GM04504 (cell line): Measurements from ENCODE around the gene PLA2G7.
"Not testable (repeated sequence)": the region's sequence is repeated elsewhere in the genome, so short reads cannot be mapped to it uniquely, and the experiment has no call there.

ENCODE experiments used
- DNase-seq: peaks from one replicate; pipeline ENCODE4 v3.0.0-alpha.2; 2012; ENCODE audit warnings: low read depth

The PLA2G7 gene

DNA sequence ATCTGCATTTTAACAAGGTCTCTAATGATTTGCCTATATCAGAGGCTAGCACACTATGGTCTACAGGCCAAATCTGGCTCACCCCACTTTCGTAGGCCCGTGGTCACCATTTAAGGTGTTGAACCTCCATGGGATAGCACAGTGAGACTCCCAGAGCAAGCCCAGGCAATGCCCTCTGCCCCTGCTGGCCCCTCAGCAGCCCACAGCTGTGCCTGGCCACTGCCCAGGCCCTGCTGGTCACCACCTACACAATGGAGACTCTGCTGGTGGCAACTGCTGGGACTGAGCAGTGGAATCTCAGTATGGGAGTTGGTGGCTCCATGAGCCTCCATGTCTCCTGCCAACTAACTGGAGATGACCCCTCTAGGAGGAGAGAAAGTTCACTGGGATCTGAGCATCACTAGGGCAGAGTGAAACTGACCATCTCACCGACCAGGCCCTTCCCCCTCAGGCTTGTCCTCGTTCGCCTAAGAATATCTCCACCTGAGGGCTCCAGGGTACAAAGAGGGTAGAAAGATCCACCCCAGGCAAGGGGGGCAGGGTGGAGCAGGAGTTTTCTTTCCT lies 13.8 kb upstream of the PLA2G7 start:
- no peak for DNase-seq

DNA sequence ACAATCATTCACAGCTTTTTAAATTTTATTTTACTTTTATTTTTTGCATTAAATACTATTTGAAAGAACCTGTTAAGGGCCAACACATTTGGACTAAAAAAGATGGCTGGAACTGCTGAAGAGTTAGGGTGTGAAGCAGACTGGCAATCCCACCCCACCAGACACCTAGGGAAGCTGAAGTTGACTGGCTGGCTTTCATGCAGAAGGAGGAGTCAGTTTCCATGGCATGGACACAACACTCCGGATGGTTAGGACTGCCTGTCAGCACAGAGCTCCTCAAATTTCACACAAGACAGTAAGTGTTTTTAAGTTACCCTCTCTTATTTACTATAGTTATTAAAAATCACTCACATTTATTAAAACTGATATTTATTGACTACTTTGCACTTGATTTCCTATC lies 11.5 kb upstream of the PLA2G7 start, which contains the start of gene ANKRD66:
TSS of gene ANKRD66 (plus strand) at position 238 of the 400 bp plus-strand sequence. CDS start 5,016 bp downstream, outside the sequence.
- no peak for DNase-seq

DNA sequence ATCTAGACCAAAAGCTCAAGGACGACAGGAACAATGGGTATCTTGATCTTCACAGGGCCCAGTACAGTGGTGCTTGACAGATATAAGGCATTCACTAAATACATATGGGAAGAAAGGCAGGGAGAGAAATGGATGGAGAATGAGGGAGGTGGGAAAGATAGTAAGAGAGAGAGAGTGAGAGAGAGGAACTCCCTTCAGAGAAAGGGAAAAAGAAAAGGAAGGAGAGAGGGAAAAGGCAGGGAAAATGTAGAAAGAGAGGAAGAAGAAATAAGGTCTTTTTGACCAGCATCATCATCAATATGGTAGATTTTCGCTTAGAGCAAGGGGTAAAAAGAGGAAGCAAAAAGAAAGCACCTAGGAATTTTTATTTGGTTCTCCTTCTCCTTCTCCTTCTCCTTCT lies 10.8 kb upstream of the PLA2G7 start:
- no peak for DNase-seq

DNA sequence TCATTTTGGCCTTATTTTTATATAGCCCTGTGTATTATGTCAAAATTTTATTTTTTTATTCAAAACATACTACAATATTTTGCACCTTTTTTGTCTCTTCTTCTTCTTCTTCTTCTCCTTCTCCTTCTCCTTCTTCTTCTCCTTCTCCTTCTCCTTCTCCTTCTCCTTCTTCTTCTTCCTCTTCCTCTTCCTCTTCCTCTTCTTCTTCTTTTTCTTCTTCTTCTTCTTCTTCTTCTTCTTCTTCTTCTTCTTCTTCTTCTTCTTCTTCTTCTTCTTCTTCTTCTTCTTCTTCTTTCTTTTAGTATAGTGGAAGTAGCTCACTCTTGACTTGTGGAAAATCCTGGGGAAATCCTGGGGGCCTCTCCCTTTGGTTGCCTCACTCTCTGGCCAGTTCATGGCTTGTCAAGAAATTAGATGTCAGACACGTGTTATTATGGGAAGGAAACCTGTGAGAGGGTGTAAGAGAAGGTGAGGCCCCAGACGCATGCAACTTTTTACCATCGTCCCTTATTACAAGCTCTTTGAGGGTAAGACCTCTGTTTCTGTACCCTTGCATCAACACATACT lies 9.1 kb upstream of the PLA2G7 start:
- DNase-seq, result not testable (repeated sequence)

DNA sequence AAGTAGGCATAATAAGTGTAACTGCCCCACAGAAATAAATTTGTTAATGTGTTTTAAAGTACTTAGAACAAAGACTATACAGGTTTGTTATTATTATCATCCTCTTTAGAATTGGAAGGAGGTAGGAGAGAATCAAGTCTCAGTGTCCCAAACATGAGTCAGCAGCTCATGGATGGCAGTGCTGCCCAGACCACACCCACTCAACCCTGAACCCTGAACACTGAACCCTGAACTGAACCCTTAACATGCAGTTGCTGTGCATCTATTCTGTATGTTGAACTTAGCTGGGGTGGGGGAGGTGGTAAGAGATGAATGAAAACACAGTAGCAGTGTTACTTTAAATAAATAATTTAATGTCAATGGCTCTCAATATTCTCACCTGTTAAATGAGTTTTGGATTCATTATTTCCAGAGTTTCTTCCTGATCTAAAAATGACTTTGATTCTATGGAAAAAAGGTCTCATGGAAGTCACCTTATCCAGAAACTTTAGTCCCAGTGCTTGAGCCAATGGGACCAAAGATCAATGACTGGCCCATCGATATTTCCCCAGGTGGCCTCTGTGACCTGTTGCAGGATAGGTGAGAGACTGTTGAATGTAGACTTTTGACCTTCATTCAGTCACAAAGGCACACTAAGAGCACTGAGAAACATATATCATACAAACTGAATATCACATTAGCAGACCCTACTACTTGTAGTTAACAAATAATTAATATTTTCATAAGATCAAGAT lies 8.4 kb upstream of the PLA2G7 start:
- DNase-seq, result no peak

DNA sequence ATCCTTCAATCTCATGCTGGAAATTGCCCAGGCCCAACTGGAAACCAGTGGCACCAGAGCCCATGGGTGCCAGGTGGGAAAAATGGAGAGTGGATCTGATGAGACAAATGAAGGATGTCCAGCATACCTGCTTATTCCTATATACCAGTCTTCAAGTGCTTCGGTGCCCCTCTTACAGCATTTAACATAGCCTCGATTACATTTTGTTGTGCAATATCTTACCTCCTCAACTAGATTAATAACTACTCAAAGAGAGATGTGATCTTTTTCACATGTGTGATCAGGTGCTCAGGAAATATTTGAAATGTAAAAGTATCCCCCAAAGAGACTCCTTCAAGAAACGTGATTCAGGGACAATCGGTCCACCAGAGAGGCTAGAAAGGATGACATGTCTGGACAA lies 6.7 kb upstream of the PLA2G7 start:
- DNase-seq, result no peak

DNA sequence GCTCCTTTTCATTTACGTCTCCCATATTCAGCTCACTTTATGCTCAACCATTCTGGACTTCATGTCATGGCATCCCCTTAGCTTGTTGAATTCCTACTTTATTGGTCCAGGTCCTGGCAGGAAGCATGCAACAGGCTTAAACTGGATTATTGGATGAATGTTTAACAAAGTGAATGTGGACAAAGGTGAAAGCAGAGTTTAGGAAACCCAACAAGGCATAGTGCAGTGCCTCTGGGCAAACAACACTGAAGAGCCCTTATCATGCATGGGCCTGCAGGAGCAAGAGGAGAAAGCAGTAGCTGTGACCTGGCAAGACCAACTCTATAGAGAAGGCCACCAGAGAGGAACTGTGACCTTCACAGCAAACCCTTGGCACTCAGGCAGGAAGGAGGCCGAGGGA lies 6.3 kb upstream of the PLA2G7 start:
- no peak for DNase-seq

DNA sequence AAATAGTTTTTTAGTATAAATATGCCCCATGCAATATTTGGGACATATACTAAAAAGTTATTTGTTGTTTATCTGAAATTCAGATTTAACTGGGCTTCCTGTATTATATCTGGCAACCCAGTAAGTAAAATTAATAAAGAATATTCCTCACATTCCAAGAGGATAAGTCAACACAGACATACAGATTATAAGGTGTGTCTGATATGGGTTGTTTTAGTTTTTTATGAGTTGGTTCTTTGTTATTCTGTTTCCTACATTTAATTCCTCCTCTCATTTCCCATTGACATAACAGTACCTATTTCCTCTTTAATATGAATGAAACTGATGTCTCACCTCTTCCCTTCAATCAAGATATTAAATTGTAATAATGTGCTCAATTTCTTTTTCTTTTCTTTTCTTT lies 1.7 kb upstream of the PLA2G7 start:
- DNase-seq, result no peak

DNA sequence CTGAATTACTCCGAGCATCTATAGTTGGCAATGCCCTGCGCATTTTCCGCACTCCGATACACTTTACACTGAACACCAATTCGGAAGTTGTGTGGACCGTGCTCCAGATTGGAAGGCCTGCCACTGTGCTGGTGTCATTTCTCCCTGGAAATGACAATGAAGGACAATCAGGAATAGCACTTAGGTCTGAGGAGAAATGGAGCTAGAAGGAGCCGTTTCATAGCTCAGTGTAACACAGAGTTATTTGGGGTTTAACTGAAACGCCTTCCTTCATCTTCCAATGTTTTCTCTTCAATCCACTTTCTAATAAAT lies 501 bp upstream of the PLA2G7 start:
- DNase-seq, result no peak

DNA sequence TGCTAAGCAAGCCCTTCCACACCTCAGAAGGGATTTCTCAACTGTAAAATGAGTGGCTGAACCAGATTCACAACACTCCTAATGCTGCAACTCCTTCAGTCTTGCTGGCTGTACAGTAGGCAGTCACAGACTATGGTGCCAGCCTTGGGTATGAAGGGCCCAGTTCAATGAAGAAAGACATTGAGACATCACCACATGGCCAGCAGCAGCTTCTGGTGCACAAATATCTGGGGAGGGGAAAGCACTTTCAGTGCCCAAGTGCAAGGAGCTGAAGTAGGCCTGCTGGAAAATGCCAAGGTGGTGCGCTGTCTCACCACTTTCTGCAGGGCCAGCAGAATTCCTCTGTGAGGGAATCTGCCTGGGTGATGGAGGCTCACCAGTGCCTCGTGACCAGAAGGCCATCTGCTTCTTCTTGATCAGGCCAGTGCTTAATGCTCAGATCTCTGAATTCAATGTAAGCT lies 1.8 kb downstream of the PLA2G7 start:
- no peak for DNase-seq

DNA sequence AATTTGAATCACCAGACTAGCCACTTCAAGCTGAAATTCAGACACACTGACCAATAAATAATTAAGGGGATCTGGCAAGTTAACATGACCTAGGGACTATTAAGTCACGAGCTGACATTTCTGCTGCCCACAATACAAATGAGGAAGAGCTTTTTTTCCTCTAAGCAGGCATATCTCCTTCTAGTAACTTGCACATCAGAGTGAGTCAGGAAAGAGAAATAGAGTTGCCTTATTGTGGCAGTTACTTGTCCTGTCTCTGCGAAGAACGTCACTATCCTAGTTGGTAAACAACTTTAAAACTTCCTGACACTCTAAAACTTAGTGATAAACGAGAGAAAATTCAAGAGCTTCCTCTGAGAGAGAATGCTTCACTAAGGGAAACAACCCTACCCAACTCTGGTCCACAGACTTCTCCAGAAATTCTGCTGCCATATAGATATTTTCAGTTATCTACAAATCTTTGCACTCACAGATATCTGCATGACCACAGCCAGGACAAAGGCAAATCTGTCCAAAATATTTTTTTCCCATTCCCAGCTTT lies 4.2 kb downstream of the PLA2G7 start:
- no peak for DNase-seq

DNA sequence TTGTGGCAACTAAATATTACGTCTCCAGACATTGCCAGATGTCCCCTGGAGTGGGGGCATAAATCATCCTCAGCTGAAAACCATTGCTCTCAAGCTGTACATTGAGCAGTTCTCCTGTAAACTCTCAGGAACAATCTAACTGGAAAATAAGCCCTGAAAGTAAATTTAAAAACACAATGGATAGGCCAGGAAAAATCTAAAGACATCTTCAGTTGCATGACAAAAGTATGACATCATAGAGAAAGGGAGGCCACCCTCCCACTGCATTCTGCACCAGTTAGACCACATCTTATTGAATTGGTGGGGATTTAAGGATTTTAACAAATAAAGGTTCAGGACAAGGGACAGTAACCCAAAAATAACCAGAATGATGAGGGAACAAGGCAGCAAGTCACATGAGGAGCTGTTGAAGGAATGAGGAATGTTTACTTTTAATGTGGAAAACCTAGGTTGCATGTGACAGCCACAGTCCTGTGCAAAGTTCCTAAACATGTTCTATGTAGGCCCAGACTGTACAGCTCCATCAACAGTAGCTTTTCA lies 5.3 kb downstream of the PLA2G7 start:
- DNase-seq, result no peak

DNA sequence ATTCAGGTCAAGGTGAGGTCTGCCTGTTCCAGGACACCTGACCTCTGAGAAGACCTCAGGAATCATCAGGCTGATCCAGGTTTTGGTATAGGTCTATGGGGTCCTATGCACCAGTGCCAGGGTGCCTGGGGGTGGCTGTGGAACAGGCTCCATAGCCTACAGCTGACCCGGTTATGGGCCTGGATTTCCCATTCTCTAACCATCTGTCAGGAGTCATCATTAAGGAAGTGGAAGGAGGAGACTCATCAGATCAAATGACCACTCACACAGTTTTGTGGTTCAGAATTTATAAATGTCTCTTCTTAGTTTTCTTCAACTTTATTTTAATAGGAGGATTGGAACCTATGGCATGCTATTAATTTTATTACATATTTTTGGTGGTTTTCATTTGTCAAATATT lies 14.8 kb downstream of the PLA2G7 start:
- no peak for DNase-seq

DNA sequence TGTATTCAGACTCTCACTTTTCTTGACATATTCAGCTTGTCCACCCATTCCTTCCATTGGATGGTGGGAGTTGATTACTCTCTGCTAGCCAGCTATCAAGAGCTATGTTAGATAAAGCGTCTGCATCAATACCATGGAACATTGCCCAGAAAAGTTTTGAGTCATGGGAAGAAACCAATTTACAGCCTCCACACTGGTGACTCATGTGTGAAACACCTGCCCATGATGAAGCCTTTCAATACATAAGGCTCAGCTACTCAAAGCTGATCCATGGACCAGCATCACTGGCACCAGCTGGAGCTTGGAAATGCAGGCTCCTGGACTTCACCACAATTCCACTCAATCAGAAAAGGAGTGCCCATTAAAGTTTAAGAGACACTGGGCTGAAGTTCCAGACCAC lies 16.1 kb downstream of the PLA2G7 start:
- no peak for DNase-seq

DNA sequence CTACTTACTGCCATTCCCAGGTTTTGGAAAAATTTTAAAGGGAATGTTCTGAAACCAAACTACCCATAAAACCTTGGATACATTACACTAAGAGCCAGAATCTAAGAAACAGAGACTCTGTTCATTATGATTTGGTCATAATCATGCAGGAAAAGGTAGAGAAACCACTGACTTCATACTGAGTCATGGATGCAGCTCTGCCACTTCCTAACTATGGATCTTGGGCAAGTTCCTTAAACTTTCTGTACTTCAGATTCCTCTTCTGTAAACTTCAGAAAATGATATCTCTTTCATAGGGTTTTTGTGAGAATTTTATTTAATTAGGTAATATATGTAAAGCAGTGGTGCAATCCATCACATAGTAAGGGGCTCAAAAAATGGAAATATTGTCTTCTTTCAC lies 20.0 kb downstream of the PLA2G7 start:
- DNase-seq, result no peak

DNA sequence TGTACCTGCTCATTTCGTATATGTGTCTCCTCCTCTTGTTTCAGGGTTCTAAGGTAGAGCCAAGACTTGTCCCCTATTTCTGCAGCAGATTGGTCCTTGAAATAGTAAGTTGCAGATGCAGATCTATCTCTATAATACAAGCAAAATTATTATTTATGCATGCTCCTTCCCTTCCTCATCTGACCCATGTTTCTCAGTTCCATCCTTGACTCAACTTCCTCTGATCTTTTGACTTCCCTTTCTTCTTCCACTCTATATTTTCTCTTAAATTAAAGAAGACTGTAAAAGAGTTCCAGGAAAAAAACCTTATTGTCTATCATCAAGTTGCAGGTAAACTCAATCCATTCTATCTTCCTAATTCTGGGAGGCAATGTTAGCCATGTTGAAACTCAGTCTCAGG lies 23.7 kb downstream of the PLA2G7 start:
- no peak for DNase-seq

DNA sequence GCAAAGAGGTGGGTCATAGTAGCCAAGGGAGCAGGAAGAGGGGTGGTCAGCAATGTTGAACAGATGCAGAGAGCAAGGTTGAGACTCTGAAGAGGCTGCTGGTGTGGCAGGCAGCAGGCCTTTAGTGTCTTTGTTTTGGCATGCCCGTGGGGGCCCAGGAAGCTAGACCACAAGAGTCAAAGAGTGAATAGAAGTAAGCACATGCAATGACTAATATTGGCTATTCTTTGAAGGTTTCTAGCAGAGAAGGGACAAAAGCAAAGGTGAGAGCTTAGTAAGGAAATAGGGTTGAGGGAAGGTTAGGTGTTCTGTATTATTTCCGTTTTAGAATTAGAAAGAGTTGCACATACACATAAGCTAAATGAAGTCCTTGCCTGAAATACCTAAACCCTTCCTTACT lies 28.7 kb downstream of the PLA2G7 start:
- DNase-seq, result no peak

DNA sequence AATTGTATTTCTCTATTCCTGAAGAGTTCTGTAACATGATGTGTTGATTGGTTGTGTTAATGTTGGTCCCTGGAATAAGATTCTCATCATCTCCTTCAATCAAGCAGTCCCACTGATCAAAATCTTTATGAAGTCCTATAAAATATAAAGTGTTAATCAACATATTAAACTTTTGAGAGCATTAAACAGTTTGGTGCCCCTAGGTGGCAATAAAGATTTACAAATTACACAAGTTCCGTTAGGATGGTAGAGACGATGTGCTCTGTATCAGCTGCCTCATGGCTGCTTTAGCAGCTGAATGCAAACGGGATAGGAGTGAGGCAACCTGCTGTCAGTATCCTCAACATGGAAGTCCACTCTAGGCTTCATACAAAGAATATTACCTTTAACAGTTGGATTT lies 30.6 kb downstream of the PLA2G7 start:
- no peak for DNase-seq

DNA sequence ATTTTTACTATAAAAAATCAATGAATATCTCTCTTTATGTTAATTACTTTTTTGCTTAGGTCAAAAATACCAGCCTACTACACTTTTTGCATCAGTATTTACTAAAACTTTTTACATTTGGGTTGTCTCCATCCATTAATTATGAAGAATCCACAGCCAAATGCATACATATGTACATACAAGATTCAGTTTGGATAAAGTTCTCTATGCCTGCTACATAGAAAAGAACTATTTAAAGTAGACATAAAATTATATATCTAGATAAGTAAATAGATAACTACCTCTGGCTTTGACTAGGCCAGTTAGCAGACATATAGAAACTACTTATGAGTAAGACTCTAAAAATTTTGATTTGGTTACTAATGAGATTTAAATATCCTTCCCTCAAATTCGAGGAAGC lies 35.2 kb downstream of the PLA2G7 start:
- no peak for DNase-seq

DNA sequence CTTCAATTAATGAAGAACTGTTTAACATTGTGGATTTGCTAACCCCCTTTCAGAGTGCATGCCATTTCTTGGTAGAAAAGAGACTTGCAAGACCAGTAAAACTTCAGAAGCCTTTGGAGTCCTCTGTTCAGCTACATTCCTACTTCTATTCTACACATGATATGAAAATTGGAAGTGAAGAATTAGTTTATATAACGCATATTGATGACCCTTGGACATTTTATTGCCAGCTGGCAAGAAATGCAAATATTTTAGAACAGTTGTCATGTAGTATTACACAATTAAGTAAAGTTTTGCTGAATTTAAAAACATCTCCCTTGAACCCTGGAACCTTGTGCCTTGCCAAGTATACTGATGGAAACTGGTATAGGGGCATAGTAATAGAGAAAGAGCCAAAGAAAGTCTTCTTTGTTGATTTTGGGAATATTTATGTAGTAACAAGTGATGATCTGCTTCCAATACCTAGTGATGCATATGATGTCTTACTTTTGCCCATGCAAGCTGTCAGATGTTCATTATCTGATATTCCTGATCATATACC lies 44.2 kb downstream of the PLA2G7 start:
- no peak for DNase-seq

DNA sequence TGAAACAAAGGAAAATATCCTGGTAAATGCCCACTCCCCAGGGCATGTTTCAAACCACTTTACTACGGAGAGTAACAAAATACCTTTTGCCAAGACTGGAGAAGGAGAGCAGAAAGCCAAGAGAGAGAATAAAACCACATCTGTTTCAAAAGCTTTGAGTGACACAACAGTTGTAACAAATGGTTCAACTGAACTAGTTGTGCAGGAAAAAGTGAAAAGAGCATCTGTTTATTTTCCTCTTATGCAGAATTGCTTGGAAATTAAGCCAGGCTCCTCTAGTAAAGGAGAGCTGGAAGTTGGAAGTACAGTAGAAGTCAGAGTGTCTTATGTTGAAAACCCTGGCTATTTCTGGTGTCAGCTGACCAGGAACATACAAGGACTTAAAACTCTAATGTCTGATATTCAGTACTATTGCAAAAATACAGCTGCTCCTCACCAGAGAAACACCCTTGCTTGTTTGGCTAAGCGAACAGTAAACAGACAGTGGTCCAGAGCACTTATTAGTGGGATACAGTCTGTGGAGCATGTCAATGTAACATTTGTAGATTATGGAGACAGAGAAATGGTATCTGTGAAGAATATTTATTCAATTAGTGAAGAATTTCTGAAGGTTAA lies 44.9 kb downstream of the PLA2G7 start:
- no peak for DNase-seq

DNA sequence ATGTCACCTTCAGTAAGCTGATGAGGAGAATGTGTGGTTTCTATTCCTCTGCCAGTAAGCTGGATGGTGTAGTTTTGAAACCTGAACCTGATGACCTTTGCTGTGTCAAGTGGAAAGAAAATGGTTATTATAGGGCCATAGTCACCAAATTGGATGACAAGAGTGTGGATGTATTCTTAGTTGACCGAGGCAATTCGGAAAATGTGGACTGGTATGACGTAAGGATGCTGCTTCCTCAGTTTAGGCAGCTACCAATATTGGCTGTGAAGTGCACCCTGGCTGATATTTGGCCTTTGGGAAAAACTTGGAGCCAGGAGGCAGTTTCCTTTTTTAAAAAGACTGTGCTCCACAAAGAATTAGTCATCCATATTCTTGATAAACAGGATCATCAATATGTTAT lies 45.5 kb downstream of the PLA2G7 start:
- DNase-seq, result no peak

DNA sequence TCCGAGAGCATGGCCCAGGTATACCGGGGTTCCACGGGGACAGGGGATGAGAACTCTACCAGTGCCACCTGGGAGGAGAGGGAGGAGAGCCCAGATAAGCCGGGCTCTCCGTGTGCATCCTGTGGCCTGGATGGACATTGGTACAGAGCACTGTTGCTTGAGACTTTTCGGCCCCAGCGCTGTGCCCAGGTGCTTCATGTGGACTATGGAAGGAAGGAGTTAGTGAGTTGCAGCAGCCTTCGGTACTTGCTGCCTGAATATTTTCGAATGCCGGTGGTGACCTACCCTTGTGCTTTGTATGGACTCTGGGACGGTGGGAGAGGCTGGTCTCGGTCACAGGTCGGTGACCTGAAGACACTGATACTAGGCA lies 46.2 kb downstream of the PLA2G7 start:
- no peak for DNase-seq
